HepG2 (cell line): ENCODE data around the gene PDE4D. TPM values are rescaled to one million over a fixed set of nuclear protein-coding genes. Genes with fewer than 3 reads are reported as not detected.

ENCODE experiments used
- CREB3 ChIP-seq: sonication (generic); formaldehyde crosslinking; IDR thresholded peaks from 2 replicates; pipeline ENCODE4 v1.5.0; 2020; ENCODE audit warnings: missing genetic modification reagents
- FOSL2 ChIP-seq: sonication (generic); formaldehyde crosslinking; IDR thresholded peaks from 2 replicates; pipeline ENCODE4 v1.4.0; 2020; ENCODE audit warnings: missing genetic modification reagents
- HIC2 ChIP-seq: sonication (generic); formaldehyde crosslinking; IDR thresholded peaks from 2 replicates; pipeline ENCODE4 v1.9.0; 2022; ENCODE audit warnings: low read depth, missing genetic modification reagents
- HOXA5 ChIP-seq: sonication (generic); formaldehyde crosslinking; IDR thresholded peaks from 2 replicates; pipeline ENCODE4 v1.4.0; 2020; ENCODE audit warnings: missing genetic modification reagents
- KDM3A ChIP-seq: IDR thresholded peaks from 2 replicates; pipeline ENCODE4 v1.6.1; 2018; ENCODE audit warnings: low read depth, missing compliant biosample characterization
- MAZ ChIP-seq, 2 experiments: sonication (generic) in 1 of 2; formaldehyde crosslinking in 1 of 2; IDR thresholded peaks; 2 replicates each; pipeline versions ENCODE4 v1.5.0 to v1.6.1; 2012 to 2020; ENCODE audit warnings: low read depth in 2 of 2, mild to moderate bottlenecking in 2 of 2, borderline replicate concordance in 1 of 2, improper control_type of control experiment in 1 of 2, low read length in 1 of 2, missing genetic modification reagents in 1 of 2, moderate library complexity in 1 of 2
- PHF8 ChIP-seq: sonication (generic); formaldehyde crosslinking; IDR thresholded peaks from 2 replicates; pipeline ENCODE4 v1.5.0; 2020; ENCODE audit warnings: missing genetic modification reagents
- POGZ ChIP-seq: sonication (generic); formaldehyde crosslinking; IDR thresholded peaks from 2 replicates; pipeline ENCODE4 v1.4.0; 2020; ENCODE audit warnings: mild to moderate bottlenecking, missing genetic modification reagents
- RARG ChIP-seq: sonication (generic); formaldehyde crosslinking; IDR thresholded peaks from 2 replicates; pipeline ENCODE4 v1.4.0; 2020; ENCODE audit warnings: low read depth, mild to moderate bottlenecking, missing genetic modification reagents
- RCOR2 ChIP-seq: IDR thresholded peaks from 2 replicates; pipeline ENCODE4 v1.6.1; 2016; ENCODE audit warnings: missing biosample characterization, missing genetic modification reagents
- SNAPC2 ChIP-seq: sonication (generic); formaldehyde crosslinking; IDR thresholded peaks from 2 replicates; pipeline ENCODE4 v1.8.1; 2022; ENCODE audit warnings: mild to moderate bottlenecking, missing genetic modification reagents
- SP5 ChIP-seq: IDR thresholded peaks from 2 replicates; pipeline ENCODE4 v1.6.1; 2016; ENCODE audit warnings: low read depth, borderline replicate concordance
- TP53 ChIP-seq: sonication (generic); formaldehyde crosslinking; conservative IDR thresholded peaks from 2 replicates; pipeline ENCODE4 v1.4.0; 2020; ENCODE audit warnings: missing genetic modification reagents
- ZFP91 ChIP-seq: sonication (generic); formaldehyde crosslinking; IDR thresholded peaks from 2 replicates; pipeline ENCODE4 v1.9.0; 2022; ENCODE audit warnings: missing genetic modification reagents, mild to moderate bottlenecking, borderline replicate concordance
- ZFY ChIP-seq: sonication (generic); formaldehyde crosslinking; IDR thresholded peaks from 2 replicates; pipeline ENCODE4 v1.4.0; 2020; ENCODE audit warnings: missing genetic modification reagents
- ZNF367 ChIP-seq: sonication (generic); formaldehyde crosslinking; IDR thresholded peaks from 2 replicates; pipeline ENCODE4 v1.4.0; 2020; ENCODE audit warnings: missing genetic modification reagents, borderline replicate concordance
- ZNF460 ChIP-seq: sonication (generic); formaldehyde crosslinking; IDR thresholded peaks from 2 replicates; pipeline ENCODE4 v1.5.1; 2020; ENCODE audit warnings: missing genetic modification reagents, mild to moderate bottlenecking, borderline replicate concordance
- ZNF777 ChIP-seq: sonication (generic); formaldehyde crosslinking; IDR thresholded peaks from 2 replicates; pipeline ENCODE4 v1.4.0; 2020; ENCODE audit warnings: missing genetic modification reagents
- ZNF781 ChIP-seq: sonication (generic); formaldehyde crosslinking; IDR thresholded peaks from 2 replicates; pipeline ENCODE4 v1.5.1; 2020; ENCODE audit warnings: borderline replicate concordance, mild to moderate bottlenecking, missing genetic modification reagents; ENCODE audit errors: not compliant biosample characterization
- ZNF883 ChIP-seq: sonication (generic); formaldehyde crosslinking; IDR thresholded peaks from 2 replicates; pipeline ENCODE4 v1.5.1; 2020; ENCODE audit warnings: mild to moderate bottlenecking, missing genetic modification reagents; ENCODE audit errors: not compliant biosample characterization
- polyA plus RNA-seq, 8 experiments: library from polyadenylated mRNA; depleted of rRNA in 3 of 8; stranded (reverse) in 7 of 8; unstranded in 1 of 8; fragments of >200 nt; fragmentation: Illumina TruSeq in 4 of 8; extraction: Trizol in 4 of 8; gene quantifications; 2 replicates each; pipeline versions ENCODE4 v1.2.1 to v1.2.3, GENCODE V29; 2011 to 2016; ENCODE audit warnings: low read depth in 4 of 8, missing spikeins in 1 of 8, mixed read lengths in 1 of 8; ENCODE audit not compliant: insufficient read depth in 1 of 8
- total RNA-seq, 5 experiments: library from RNA; depleted of rRNA; stranded (reverse); fragments of >200 nt; fragmentation: Illumina TruSeq; extraction: Trizol; gene quantifications; 2 replicates each; pipeline ENCODE4 v1.2.3, GENCODE V29; 2016; ENCODE audit warnings: low read depth in 1 of 5
- TF ChIP-seq, protein P1 (sequence below): sonication (generic); formaldehyde crosslinking; IDR thresholded peaks from 2 replicates; pipeline ENCODE4 v1.4.0; 2020; ENCODE audit warnings: missing genetic modification reagents
- TF ChIP-seq, protein P2 (sequence below): sonication (generic); formaldehyde crosslinking; IDR thresholded peaks from 2 replicates; pipeline ENCODE4 v1.8.0; 2023; ENCODE audit warnings: mild to moderate bottlenecking, missing genetic modification reagents

PDE4D gene
- total and polyA plus RNA-seq, 2 of the 13 experiments (the other 11 are each of a cell fraction or from before 2014, with no cell fraction given): 7.0 to 12.2 TPM

DNA sequence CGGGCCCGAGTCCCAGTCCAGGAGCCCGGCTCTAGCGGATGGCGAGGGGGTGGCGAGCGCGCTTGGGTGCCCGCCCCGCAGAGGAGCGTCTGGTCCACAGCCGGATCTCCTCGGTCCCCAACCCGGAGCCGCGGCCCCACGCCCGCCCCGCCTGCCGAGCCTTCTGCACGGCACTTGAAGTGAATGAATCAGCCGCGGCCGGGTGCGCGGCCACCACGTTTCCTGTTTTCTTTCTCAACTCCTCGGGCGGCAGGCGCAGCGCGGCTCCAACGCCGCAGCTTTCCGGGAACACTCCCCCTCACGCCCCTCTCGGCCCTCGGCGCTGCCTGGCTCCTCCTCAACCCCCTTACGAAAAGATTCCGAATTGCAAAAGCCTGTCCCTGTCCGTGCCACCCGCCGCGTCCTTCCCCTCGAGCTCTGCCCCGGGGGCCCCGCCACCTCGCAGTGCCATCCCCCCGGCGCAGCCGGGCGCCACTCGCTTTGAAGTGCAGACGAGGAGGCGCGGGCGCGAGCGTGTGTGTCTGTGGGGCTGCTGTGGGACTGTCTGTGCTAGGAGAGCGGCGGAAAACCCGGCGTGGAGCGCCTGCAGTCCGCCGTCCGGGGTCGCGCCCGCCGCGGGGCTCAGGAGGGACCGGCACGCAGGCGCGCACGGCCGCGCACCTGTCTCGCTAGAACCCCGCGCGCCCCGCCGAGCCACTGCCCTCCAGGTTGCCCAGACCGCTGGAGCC is 854.1 kb downstream of the PDE4D start (continued):
- TF ChIP-seq TP53 (CRISPR knock-in tag): no peak
- no peak for TF ChIP-seq ZNF781 (CRISPR knock-in tag)
- TF ChIP-seq ZFP91 (CRISPR knock-in tag): peak; percentile 73; the same call in 1 of the 2 replicates
- TF ChIP-seq ZNF460 (CRISPR knock-in tag): no peak
- no peak; the same call in 1 of the 2 replicates for TF ChIP-seq KDM3A
- TF ChIP-seq POGZ (CRISPR knock-in tag): 0 out of 2 replicates have a peak, but pooled peaks have one; percentile 6
- TF ChIP-seq ZNF777: peak; percentile 91
- TF ChIP-seq MAZ (IDR thresholded peaks at IDR 0.05; ENCODE audit: borderline replicate concordance, low read depth, low read length): no peak
- TF ChIP-seq MAZ (CRISPR knock-in tag; IDR thresholded peaks at IDR 0.05; ENCODE audit: low read depth): peak; percentile 11; the same call in 1 of the 2 replicates
- no peak for TF ChIP-seq ZNF367
- TF ChIP-seq RARG (CRISPR knock-in tag): no peak
- TF ChIP-seq CREB3 (CRISPR knock-in tag): 0 out of 2 replicates have a peak, but pooled peaks have one; percentile 22
- TF ChIP-seq, protein P1, sequence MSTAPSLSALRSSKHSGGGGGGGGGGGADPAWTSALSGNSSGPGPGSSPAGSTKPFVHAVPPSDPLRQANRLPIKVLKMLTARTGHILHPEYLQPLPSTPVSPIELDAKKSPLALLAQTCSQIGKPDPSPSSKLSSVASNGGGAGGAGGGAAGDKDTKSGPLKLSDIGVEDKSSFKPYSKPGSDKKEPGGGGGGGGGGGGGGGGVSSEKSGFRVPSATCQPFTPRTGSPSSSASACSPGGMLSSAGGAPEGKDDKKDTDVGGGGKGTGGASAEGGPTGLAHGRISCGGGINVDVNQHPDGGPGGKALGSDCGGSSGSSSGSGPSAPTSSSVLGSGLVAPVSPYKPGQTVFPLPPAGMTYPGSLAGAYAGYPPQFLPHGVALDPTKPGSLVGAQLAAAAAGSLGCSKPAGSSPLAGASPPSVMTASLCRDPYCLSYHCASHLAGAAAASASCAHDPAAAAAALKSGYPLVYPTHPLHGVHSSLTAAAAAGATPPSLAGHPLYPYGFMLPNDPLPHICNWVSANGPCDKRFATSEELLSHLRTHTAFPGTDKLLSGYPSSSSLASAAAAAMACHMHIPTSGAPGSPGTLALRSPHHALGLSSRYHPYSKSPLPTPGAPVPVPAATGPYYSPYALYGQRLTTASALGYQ: no peak
- no peak; the same call in 1 of the 2 replicates for TF ChIP-seq ZFY (CRISPR knock-in tag)
- no peak for TF ChIP-seq RCOR2 (CRISPR knock-in tag)
- peak; percentile 14 for TF ChIP-seq PHF8 (CRISPR knock-in tag)
- peak; percentile 35; the same call in 1 of the 2 replicates for TF ChIP-seq HIC2 (CRISPR knock-in tag)
- TF ChIP-seq SNAPC2 (CRISPR knock-in tag): no peak
- TF ChIP-seq, protein P2, sequence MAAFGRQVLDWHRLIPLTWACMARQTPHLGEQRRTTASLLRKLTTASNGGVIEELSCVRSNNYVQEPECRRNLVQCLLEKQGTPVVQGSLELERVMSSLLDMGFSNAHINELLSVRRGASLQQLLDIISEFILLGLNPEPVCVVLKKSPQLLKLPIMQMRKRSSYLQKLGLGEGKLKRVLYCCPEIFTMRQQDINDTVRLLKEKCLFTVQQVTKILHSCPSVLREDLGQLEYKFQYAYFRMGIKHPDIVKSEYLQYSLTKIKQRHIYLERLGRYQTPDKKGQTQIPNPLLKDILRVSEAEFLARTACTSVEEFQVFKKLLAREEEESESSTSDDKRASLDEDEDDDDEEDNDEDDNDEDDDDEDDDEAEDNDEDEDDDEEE (CRISPR knock-in tag): 0 out of 2 replicates have a peak, but pooled peaks have one; percentile 40
- TF ChIP-seq HOXA5 (CRISPR knock-in tag): no peak
- peak; percentile 68 for TF ChIP-seq FOSL2
- no peak for TF ChIP-seq SP5 (CRISPR knock-in tag)
- no peak for TF ChIP-seq ZNF883
